K562 (cell line): ENCODE results near the gene DHCR24. TPM values are rescaled to one million over a fixed set of nuclear protein-coding genes. Genes with fewer than 3 reads are reported as not detected.
A peak's percentile ranks its signal among the peaks of the same experiment; 100 is the strongest.

ENCODE experiments used
- CBX3 ChIP-seq, 2 experiments: IDR thresholded peaks; 1 replicate in 1 of 2; 2 replicates in 1 of 2; pipeline ENCODE4 v1.6.1; 2012; ENCODE audit warnings: inconsistent platforms in 2 of 2, low read length in 2 of 2, borderline replicate concordance in 1 of 2, control low read depth in 1 of 2
- CREB1 ChIP-seq, 2 experiments: sonication (generic) in 1 of 2; formaldehyde crosslinking in 1 of 2; IDR thresholded peaks; 2 replicates each; pipeline versions ENCODE4 v1.6.1 to v1.8.0; 2012 to 2022; ENCODE audit warnings: inconsistent platforms in 1 of 2, mild to moderate bottlenecking in 1 of 2, missing genetic modification reagents in 1 of 2, moderate library complexity in 1 of 2
- E2F6 ChIP-seq, 2 experiments: IDR thresholded peaks; 2 replicates each; pipeline ENCODE4 v1.6.1; 2011; ENCODE audit warnings: borderline replicate concordance in 1 of 2, control low read depth in 1 of 2, low read depth in 1 of 2, low read length in 1 of 2, mild to moderate bottlenecking in 1 of 2, mixed read lengths in 1 of 2, moderate library complexity in 1 of 2; ENCODE audit not compliant: insufficient read depth in 1 of 2, insufficient read length in 1 of 2, poor library complexity in 1 of 2, severe bottlenecking in 1 of 2; ENCODE audit errors: extremely low read depth in 1 of 2
- ETS2 ChIP-seq: IDR thresholded peaks from 2 replicates; pipeline ENCODE4 v1.6.1; 2016; ENCODE audit warnings: borderline replicate concordance, missing genetic modification characterization, mild to moderate bottlenecking, moderate library complexity, missing compliant biosample characterization; ENCODE audit not compliant: poor library complexity, severe bottlenecking
- FIP1L1 ChIP-seq: fragments of 200-400 bp; formaldehyde crosslinking; IDR thresholded peaks from 2 replicates; pipeline ENCODE4 v1.6.1; 2018; ENCODE audit warnings: mild to moderate bottlenecking, low read depth, low read length; ENCODE audit not compliant: poor library complexity, severe bottlenecking
- FOXM1 ChIP-seq, 2 experiments: fragments of 450-650 bp in 1 of 2; sonication (generic) in 1 of 2; formaldehyde crosslinking in 1 of 2; IDR thresholded peaks; 2 replicates each; pipeline versions ENCODE4 v1.6.1 to v1.9.0; 2017 to 2022; ENCODE audit warnings: low read depth in 2 of 2, mild to moderate bottlenecking in 2 of 2, missing genetic modification reagents in 1 of 2, moderate library complexity in 1 of 2
- GATA2 ChIP-seq: sonication (generic); formaldehyde crosslinking; IDR thresholded peaks from 2 replicates; pipeline ENCODE4 v1.4.0; 2020; ENCODE audit warnings: mild to moderate bottlenecking, missing genetic modification reagents
- ILK ChIP-seq: fragments of 450-650 bp; IDR thresholded peaks from 2 replicates; pipeline ENCODE4 v1.6.1; 2016; ENCODE audit warnings: missing genetic modification characterization, low read depth, mild to moderate bottlenecking, missing compliant biosample characterization, moderate library complexity, borderline replicate concordance
- LCOR ChIP-seq: sonication (generic); formaldehyde crosslinking; IDR thresholded peaks from 2 replicates; pipeline ENCODE4 v1.8.0; 2022; ENCODE audit warnings: mild to moderate bottlenecking, missing genetic modification reagents
- MAZ ChIP-seq, 2 experiments: fragments of 450-650 bp in 1 of 2; sonication (generic) in 1 of 2; formaldehyde crosslinking; IDR thresholded peaks in 1 of 2; conservative IDR thresholded peaks in 1 of 2; 2 replicates each; pipeline versions ENCODE4 v1.4.0 to v1.5.0; 2020; ENCODE audit warnings: mild to moderate bottlenecking in 1 of 2, missing genetic modification reagents in 1 of 2
- SMAD3 ChIP-seq: fragments of 450-650 bp; formaldehyde crosslinking; conservative IDR thresholded peaks from 2 replicates; pipeline ENCODE4 v1.4.0; 2020; ENCODE audit warnings: mild to moderate bottlenecking
- TAF1 ChIP-seq: IDR thresholded peaks from 2 replicates; pipeline ENCODE4 v1.6.1; 2011; ENCODE audit warnings: mild to moderate bottlenecking, low read length, moderate library complexity; ENCODE audit not compliant: insufficient read depth, control insufficient read depth, severe bottlenecking; ENCODE audit errors: extremely low read depth
- TBP ChIP-seq: optimal IDR thresholded peaks from 2 replicates; pipeline ENCODE3; 2011; ENCODE audit warnings: low read depth, low read length, improper control_type of control experiment
- TCF15 ChIP-seq: fragments of 250-450 bp; sonication (Bioruptor Pico); IDR thresholded peaks from 2 replicates; pipeline ENCODE4 v1.8.0; 2022; ENCODE audit warnings: moderate library complexity, mild to moderate bottlenecking, inconsistent platforms
- TCF7L2 ChIP-seq: fragments of 150-350 bp; IDR thresholded peaks from 2 replicates; pipeline ENCODE4 v1.6.1; 2016; ENCODE audit warnings: low read depth, mild to moderate bottlenecking, low read length, moderate library complexity
- TSC22D4 ChIP-seq: fragments of 450-650 bp; IDR thresholded peaks from 2 replicates; pipeline ENCODE4 v1.6.1; 2016; ENCODE audit warnings: missing genetic modification characterization, missing biosample characterization, control low read depth
- ZBTB7A ChIP-seq: IDR thresholded peaks from 2 replicates; pipeline ENCODE4 v1.6.1; 2011; ENCODE audit warnings: low read depth, mild to moderate bottlenecking, low read length, moderate library complexity, borderline replicate concordance; ENCODE audit not compliant: control insufficient read depth
- ZNF592 ChIP-seq: fragments of 450-650 bp; IDR thresholded peaks from 2 replicates; pipeline ENCODE4 v1.6.1; 2017; ENCODE audit warnings: antibody characterized with exemption, mild to moderate bottlenecking
- polyA plus RNA-seq, 8 experiments: library from polyadenylated mRNA; depleted of rRNA in 4 of 8; stranded (reverse) in 5 of 8; unstranded in 3 of 8; fragments of >200 nt; fragmentation: Nextera tagmentation in 2 of 8; fragmentation: Illumina TruSeq in 1 of 8; extraction: Ambion mirVana in 2 of 8; extraction: Trizol in 1 of 8; gene quantifications; 2 replicates each; pipeline versions ENCODE4 v1.2.1 to v1.2.3, GENCODE V29; 2011 to 2014; ENCODE audit warnings: inconsistent platforms in 1 of 8, missing spikeins in 1 of 8
- total RNA-seq, 7 experiments: library from RNA; depleted of rRNA in 6 of 7; stranded (reverse); fragments of >200 nt in 6 of 7; fragmentation: Illumina TruSeq in 2 of 7; extraction: Trizol in 2 of 7; gene quantifications; 2 replicates each; pipeline versions ENCODE4 v1.2.1 to v1.2.3, GENCODE V29; 2011 to 2021; ENCODE audit warnings: low replicate concordance in 1 of 7

DHCR24 gene
- total and polyA plus RNA-seq, 9 of the 15 experiments (the other 6 are each of a cell fraction or from before 2014, with no cell fraction given) = 23.4 to 161 (median 79.9) TPM

- TF ChIP-seq E2F6 (IDR thresholded peaks at IDR 0.05; ENCODE audit: borderline replicate concordance in 1 of 2, extremely low read depth in 1 of 2, insufficient read depth in 1 of 2, insufficient read length in 1 of 2, low read depth in 1 of 2, low read length in 1 of 2, poor library complexity in 1 of 2, severe bottlenecking in 1 of 2) (peak; percentile 73 to 77), CBX3 (IDR thresholded peaks at IDR 0.05; ENCODE audit: borderline replicate concordance in 1 of 2, low read length in 2 of 2) (no peak), SMAD3 (CRISPR knock-in tag) (no peak), LCOR (CRISPR knock-in tag) (0 out of 2 replicates have a peak, but pooled peaks have one; percentile 19), CREB1 (IDR thresholded peaks at IDR 0.05) (no peak), CREB1 (CRISPR knock-in tag; IDR thresholded peaks at IDR 0.05) (peak; percentile 45; the same call in 1 of the 2 replicates), ZBTB7A (peak; percentile 83; the same call in 1 of the 2 replicates), TCF7L2 (no peak), TSC22D4 (tag) (no peak), TCF15 (CRISPR knock-in tag) (no peak), ETS2 (no peak), TAF1 (peak; percentile 63), MAZ (CRISPR knock-in tag; conservative IDR thresholded peaks at IDR 0.05 in 1 of 2, IDR thresholded peaks at IDR 0.05 in 1 of 2) (peak; percentile 81 to 86), GATA2 (peak; percentile 87), ILK (tag) (no peak), ZNF592 (0 out of 2 replicates have a peak, but pooled peaks have one; percentile 30), TBP (peak; percentile 78), FIP1L1 (peak; percentile 57), FOXM1 (IDR thresholded peaks at IDR 0.05; ENCODE audit: low read depth) (no peak), FOXM1 (CRISPR knock-in tag; IDR thresholded peaks at IDR 0.05; ENCODE audit: low read depth) (peak; percentile 66; the same call in 1 of the 2 replicates)
Observed at GRCh38 chr1:54886724-54887664, at the start of gene DHCR24 (continued).
